Measurements from ENCODE around the gene ID4. TPM values are rescaled to one million over a fixed set of nuclear protein-coding genes. Genes with fewer than 3 reads are reported as not detected.

ID4 gene
- total and polyA plus RNA-seq, 2 of the 8 experiments (the other 6 are each of a cell fraction or from before 2014, with no cell fraction given), result 2.0 to 8.3 TPM

DNA sequence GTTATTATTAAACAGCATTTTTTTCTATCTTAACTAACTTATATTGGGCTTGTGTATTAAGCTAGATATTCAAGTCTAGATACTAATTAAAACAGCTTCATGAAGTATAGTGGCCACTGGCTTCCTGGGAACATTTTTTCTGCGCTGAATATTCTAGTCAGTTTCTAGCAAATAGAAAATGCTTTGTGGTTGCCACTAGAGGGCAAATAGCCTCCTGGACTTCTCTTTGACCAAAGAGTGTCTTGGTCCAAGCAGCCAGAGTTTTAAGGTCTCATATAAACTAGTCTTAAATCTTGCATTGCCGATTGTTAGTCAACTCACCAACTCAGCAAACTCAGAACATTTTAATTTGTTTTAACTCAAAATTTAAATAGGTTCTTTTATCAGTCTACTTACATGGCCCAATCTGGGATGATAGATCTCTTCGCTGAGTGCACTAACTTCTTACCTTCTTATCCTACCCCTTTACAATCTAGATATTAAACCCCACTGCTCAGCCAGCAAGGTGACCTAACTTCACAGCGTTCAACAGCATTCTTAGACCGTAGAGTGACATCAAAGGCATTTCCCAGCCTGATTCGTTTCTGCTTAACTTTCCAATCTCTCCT lies 24.6 kb upstream of the ID4 start:
- H3K18ac ChIP-seq (ENCODE audit: extremely low read depth, low read length), result no peak overlapping the region
- no peaks in the 10 kb centered on the region for H3K27me3 ChIP-seq (replicated peaks in 1 of 4; ENCODE audit: control insufficient read depth in 3 of 4, extremely low read depth in 1 of 4, insufficient read depth in 3 of 4, low read length in 3 of 4)
- H2BK20ac ChIP-seq (ENCODE audit: low read length), result no peak overlapping the region
- no peaks in the 10 kb centered on the region for H3K79me1 ChIP-seq (ENCODE audit: low read depth, low read length)
- H2AFZ ChIP-seq (ENCODE audit: low read length), result no peak overlapping the region
- H4K8ac ChIP-seq (ENCODE audit: extremely low read depth, insufficient read depth, low read length), result no peak overlapping the region
- no peaks in the 10 kb centered on the region for H3K36me3 ChIP-seq (ENCODE audit: control insufficient read depth in 2 of 4, insufficient read depth in 4 of 4, low read length in 3 of 4)
- no peak overlapping the region for H2BK15ac ChIP-seq (ENCODE audit: low read length)
- 80% methylated on average over 6 of the region's 6 CpGs; no CpG with 5 or more reads in 1 of the 2 experiments for WGBS, 2 experiments (ENCODE audit: extremely low coverage in 1 of 2, insufficient coverage in 1 of 2, insufficient read length in 1 of 2, insufficient replicate concordance in 2 of 2, low coverage in 1 of 2, low lambda C conversion rate in 2 of 2, missing lambda C conversion rate in 1 of 2)
- DNase-seq (ENCODE audit: low read depth in 1 of 2, low spot score in 2 of 2), result no peak
- no peak overlapping the region for H4K5ac ChIP-seq (ENCODE audit: insufficient read length, low read depth, low read length)
- peak overlapping the region; percentile 69; the same call in 1 of the 2 replicates for H2BK12ac ChIP-seq (ENCODE audit: low read depth, low read length)
- H2BK120ac ChIP-seq (replicated peaks; ENCODE audit: low read depth, low read length), result no peak overlapping the region
- no peak overlapping the region for H3K4ac ChIP-seq (replicated peaks; ENCODE audit: insufficient read length, low read depth, low read length)
- H4K20me1 ChIP-seq (replicated peaks in 1 of 2; ENCODE audit: control insufficient read depth in 1 of 2, insufficient read depth in 2 of 2, low read length in 2 of 2), result no peaks in the 10 kb centered on the region
- no peak overlapping the region for H3K4me2 ChIP-seq (ENCODE audit: insufficient read depth in 1 of 2, low read depth in 2 of 2, low read length in 2 of 2)
- no peak overlapping the region for H3K23ac ChIP-seq (ENCODE audit: insufficient read length)
- POLR2A ChIA-PET (ENCODE audit: partially characterized antibody), result interaction anchor here (0.8 kb wide), 1 partner anchor 24 kb away, joined by 3 read pairs; the partner anchor contains the start of gene ID4
- no peak overlapping the region for H3K56ac ChIP-seq (replicated peaks; ENCODE audit: insufficient read length, low read depth, low read length)
- no peak overlapping the region for H3K27ac ChIP-seq (ENCODE audit: low read depth, low read length)
- CTCF ChIA-PET (ENCODE audit: partially characterized antibody), result interaction anchor here (0.6 to 0.9 kb wide), 4 partner anchors 13 to 398 kb away, joined by 3 to 4 read pairs (median 4); no protein-coding TSS in a partner anchor
- no peak overlapping the region for H2AK5ac ChIP-seq (ENCODE audit: low read depth, low read length)
- TF ChIP-seq CTCF (IDR thresholded peaks at IDR 0.05; ENCODE audit: control extremely low read depth in 1 of 3, insufficient read depth in 1 of 3, low read depth in 1 of 3, low read length in 3 of 3) (peak in 2 of 3 experiments; percentile 52 to 62; a peak in 3 of 4 replicates), MAX (IDR thresholded peaks at IDR 0.05) (no peak), RAD21 (IDR thresholded peaks at IDR 0.05 in 1 of 2, conservative IDR thresholded peaks at IDR 0.05 in 1 of 2; ENCODE audit: low read depth in 2 of 2, low read length in 2 of 2) (peak; percentile 59 to 64)
- peak; percentile 42 for FAIRE-seq
- no peaks in the 10 kb centered on the region for H3K23me2 ChIP-seq (ENCODE audit: low read depth, low read length)
- H3K4me1 ChIP-seq (replicated peaks in 1 of 4; ENCODE audit: control insufficient read depth in 3 of 4, insufficient read depth in 4 of 4, low read length in 3 of 4), result no peaks in the 10 kb centered on the region; a peak in 1 of 7 replicates
- no peak overlapping the region for H2BK5ac ChIP-seq (ENCODE audit: low read depth, low read length)
- no peak overlapping the region for H4K91ac ChIP-seq (replicated peaks; ENCODE audit: insufficient read length, low read length)
- H3K79me2 ChIP-seq (ENCODE audit: control insufficient read depth in 1 of 2, insufficient read depth in 2 of 2, low read length in 2 of 2), result no peaks in the 10 kb centered on the region
- H3K9ac ChIP-seq (replicated peaks in 1 of 4; ENCODE audit: extremely low read depth in 1 of 4, low read depth in 3 of 4, low read length in 3 of 4), result no peak overlapping the region
- no peak overlapping the region for H3K14ac ChIP-seq (ENCODE audit: insufficient read length)
- H3K4me3 ChIP-seq (ENCODE audit: extremely low read depth in 1 of 4, insufficient read depth in 2 of 4, low read depth in 3 of 4, low read length in 4 of 4), result no peak overlapping the region
- no peaks in the 10 kb centered on the region for H3K9me3 ChIP-seq (ENCODE audit: insufficient read depth in 2 of 2, low read depth in 1 of 2, low read length in 1 of 2)

Measured in H1 (cell line).